ENCODE data around the gene PPP1R13B.

The PPP1R13B gene

GRCh38 chr14:103746701-103747100 is 100.7 kb downstream of the PPP1R13B start:
- no peaks in the 10 kb centered on the region for H3K36me3 ChIP-seq (ENCODE audit: insufficient read depth, insufficient read length, low read length)
- no peak for DNase-seq (ENCODE audit: low read depth, low spot score)
- H3K9me3 ChIP-seq (ENCODE audit: insufficient read depth, low read length) = no peaks in the 10 kb centered on the region
- no peak for TF ChIP-seq YY1 (IDR thresholded peaks at IDR 0.05; ENCODE audit: insufficient read depth, insufficient read length)
- TF ChIP-seq ZNF274 (IDR thresholded peaks at IDR 0.05; ENCODE audit: low read depth, low read length) = no peak
- no peak for TF ChIP-seq SUZ12 (IDR thresholded peaks at IDR 0.05; ENCODE audit: extremely low read depth, insufficient read depth, insufficient read length)
- no peak overlapping the region for H3K4me3 ChIP-seq (ENCODE audit: insufficient read length, low read depth)
- peaks cover 5% of the 10 kb centered on the region for H3K4me1 ChIP-seq (ENCODE audit: insufficient read depth, insufficient read length)
- no peaks in the 10 kb centered on the region for H3K27me3 ChIP-seq (ENCODE audit: insufficient read depth, insufficient read length)
- H3K9ac ChIP-seq (ENCODE audit: insufficient read length, low read depth) = no peak overlapping the region

GRCh38 chr14:103745424-103745823 is 102.0 kb downstream of the PPP1R13B start:
- H3K4me3 ChIP-seq (ENCODE audit: insufficient read length, low read depth) = no peak overlapping the region
- TF ChIP-seq YY1 (IDR thresholded peaks at IDR 0.05; ENCODE audit: insufficient read depth, insufficient read length) (no peak), SUZ12 (IDR thresholded peaks at IDR 0.05; ENCODE audit: extremely low read depth, insufficient read depth, insufficient read length) (no peak), ZNF274 (IDR thresholded peaks at IDR 0.05; ENCODE audit: low read depth, low read length) (no peak)
- peaks cover 8% of the 10 kb centered on the region for H3K4me1 ChIP-seq (ENCODE audit: insufficient read depth, insufficient read length)
- no peak overlapping the region for H3K9ac ChIP-seq (ENCODE audit: insufficient read length, low read depth)
- H3K9me3 ChIP-seq (ENCODE audit: insufficient read depth, low read length) = no peaks in the 10 kb centered on the region; the same call in 1 of the 2 replicates
- no peak for DNase-seq (ENCODE audit: low read depth, low spot score)
- no peaks in the 10 kb centered on the region for H3K27me3 ChIP-seq (ENCODE audit: insufficient read depth, insufficient read length)
- no peaks in the 10 kb centered on the region for H3K36me3 ChIP-seq (ENCODE audit: insufficient read depth, insufficient read length, low read length)

- Histone ChIP-seq H3K9me3 (ENCODE audit: insufficient read depth, low read length) (no peaks in the 10 kb centered on the region; the same call in 1 of the 2 replicates), H3K4me3 (ENCODE audit: insufficient read length, low read depth) (no peak overlapping the region), H3K4me1 (ENCODE audit: insufficient read depth, insufficient read length) (peaks cover 8% of the 10 kb centered on the region), H3K9ac (ENCODE audit: insufficient read length, low read depth) (no peak overlapping the region), H3K27me3 (ENCODE audit: insufficient read depth, insufficient read length) (no peaks in the 10 kb centered on the region), H3K36me3 (ENCODE audit: insufficient read depth, insufficient read length, low read length) (peaks cover 1% of the 10 kb centered on the region)
- no peak for DNase-seq (ENCODE audit: low read depth, low spot score)
- no peak for TF ChIP-seq ZNF274 (IDR thresholded peaks at IDR 0.05; ENCODE audit: low read depth, low read length)
Observed at GRCh38 chr14:103744621-103745395, 102.6 kb downstream of the PPP1R13B start.

- no peak overlapping the region for H3K4me3 ChIP-seq (ENCODE audit: insufficient read length, low read depth)
- no peak for DNase-seq (ENCODE audit: low read depth, low spot score)
- no peaks in the 10 kb centered on the region for H3K27me3 ChIP-seq (ENCODE audit: insufficient read depth, insufficient read length)
- no peak overlapping the region for H3K9ac ChIP-seq (ENCODE audit: insufficient read length, low read depth)
- peaks cover 5% of the 10 kb centered on the region for H3K36me3 ChIP-seq (ENCODE audit: insufficient read depth, insufficient read length, low read length)
- peaks cover 8% of the 10 kb centered on the region for H3K4me1 ChIP-seq (ENCODE audit: insufficient read depth, insufficient read length)
- no peak for TF ChIP-seq ZNF274 (IDR thresholded peaks at IDR 0.05; ENCODE audit: low read depth, low read length)
- TF ChIP-seq SUZ12 (IDR thresholded peaks at IDR 0.05; ENCODE audit: extremely low read depth, insufficient read depth, insufficient read length) = no peak
- TF ChIP-seq YY1 (IDR thresholded peaks at IDR 0.05; ENCODE audit: insufficient read depth, insufficient read length) = no peak
- no peaks in the 10 kb centered on the region; the same call in 1 of the 2 replicates for H3K9me3 ChIP-seq (ENCODE audit: insufficient read depth, low read length)
Observed at GRCh38 chr14:103743691-103744090, 103.7 kb downstream of the PPP1R13B start.

GRCh38 chr14:103742499-103743255 is 104.7 kb downstream of the PPP1R13B start:
- H3K4me3 ChIP-seq (ENCODE audit: insufficient read length, low read depth) = no peak overlapping the region
- peaks cover 6% of the 10 kb centered on the region for H3K36me3 ChIP-seq (ENCODE audit: insufficient read depth, insufficient read length, low read length)
- TF ChIP-seq SUZ12 (IDR thresholded peaks at IDR 0.05; ENCODE audit: extremely low read depth, insufficient read depth, insufficient read length) (no peak), YY1 (IDR thresholded peaks at IDR 0.05; ENCODE audit: insufficient read depth, insufficient read length) (no peak), ZNF274 (IDR thresholded peaks at IDR 0.05; ENCODE audit: low read depth, low read length) (no peak)
- DNase-seq (ENCODE audit: low read depth, low spot score) = no peak
- no peak overlapping the region for H3K9ac ChIP-seq (ENCODE audit: insufficient read length, low read depth)
- no peaks in the 10 kb centered on the region for H3K27me3 ChIP-seq (ENCODE audit: insufficient read depth, insufficient read length)
- peaks cover 8% of the 10 kb centered on the region for H3K4me1 ChIP-seq (ENCODE audit: insufficient read depth, insufficient read length)
- no peaks in the 10 kb centered on the region; the same call in 1 of the 2 replicates for H3K9me3 ChIP-seq (ENCODE audit: insufficient read depth, low read length)

GRCh38 chr14:103741876-103742275 is 105.5 kb downstream of the PPP1R13B start:
- TF ChIP-seq YY1 (IDR thresholded peaks at IDR 0.05; ENCODE audit: insufficient read depth, insufficient read length) (no peak), SUZ12 (IDR thresholded peaks at IDR 0.05; ENCODE audit: extremely low read depth, insufficient read depth, insufficient read length) (no peak), ZNF274 (IDR thresholded peaks at IDR 0.05; ENCODE audit: low read depth, low read length) (no peak)
- Histone ChIP-seq H3K9ac (ENCODE audit: insufficient read length, low read depth) (no peak overlapping the region), H3K9me3 (ENCODE audit: insufficient read depth, low read length) (no peaks in the 10 kb centered on the region; the same call in 1 of the 2 replicates), H3K4me3 (ENCODE audit: insufficient read length, low read depth) (no peak overlapping the region), H3K27me3 (ENCODE audit: insufficient read depth, insufficient read length) (no peaks in the 10 kb centered on the region), H3K36me3 (ENCODE audit: insufficient read depth, insufficient read length, low read length) (peaks cover 8% of the 10 kb centered on the region), H3K4me1 (ENCODE audit: insufficient read depth, insufficient read length) (peaks cover 8% of the 10 kb centered on the region)
- DNase-seq (ENCODE audit: low read depth, low spot score) = no peak
